Fibroblast of villous mesenchyme (primary cell): ENCODE data around the gene PRPF40B. TPM values are rescaled to one million over a fixed set of nuclear protein-coding genes. Genes with fewer than 3 reads are reported as not detected.

Experiments
- DNase-seq: peaks from one replicate; pipeline ENCODE4 v3.0.0-alpha.2; 2010; ENCODE audit warnings: low read depth
- H3K4me3 ChIP-seq: 2 replicates; pipeline ENCODE4 v1.5.1; 2011; ENCODE audit warnings: low read depth, mild to moderate bottlenecking, low read length
- total RNA-seq: library from RNA; depleted of rRNA; stranded (reverse); fragments of >200 nt; gene quantifications from 2 replicates; pipeline ENCODE4 v1.2.3, GENCODE V29; 2012
- TF ChIP-seq, protein P1 (sequence below): IDR thresholded peaks from 2 replicates; pipeline ENCODE4 v1.5.1; 2012; ENCODE audit warnings: low read depth, mild to moderate bottlenecking, low read length; ENCODE audit not compliant: insufficient read depth

PRPF40B gene
- total RNA-seq, 1 donor = 8.2 TPM

DNA sequence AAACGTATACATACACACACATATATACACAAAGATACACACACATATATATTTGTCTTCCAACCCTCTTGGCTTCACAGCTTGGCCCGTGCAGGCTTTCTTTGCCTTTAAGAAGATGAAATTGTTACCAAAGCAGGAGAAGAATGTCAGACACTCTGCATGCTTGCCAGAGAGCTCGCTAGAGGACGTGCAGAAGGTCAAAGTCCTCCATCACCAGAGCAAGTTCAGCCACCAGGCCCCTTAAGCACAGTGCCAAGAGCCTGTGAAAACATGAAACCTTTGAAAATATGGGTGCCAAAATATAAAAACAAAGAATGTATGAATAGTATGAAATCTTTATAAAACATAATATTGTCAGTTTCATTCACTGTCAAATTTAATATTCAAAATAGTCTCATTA, 40.5 kb upstream of the PRPF40B start:
- TF ChIP-seq, protein P1, sequence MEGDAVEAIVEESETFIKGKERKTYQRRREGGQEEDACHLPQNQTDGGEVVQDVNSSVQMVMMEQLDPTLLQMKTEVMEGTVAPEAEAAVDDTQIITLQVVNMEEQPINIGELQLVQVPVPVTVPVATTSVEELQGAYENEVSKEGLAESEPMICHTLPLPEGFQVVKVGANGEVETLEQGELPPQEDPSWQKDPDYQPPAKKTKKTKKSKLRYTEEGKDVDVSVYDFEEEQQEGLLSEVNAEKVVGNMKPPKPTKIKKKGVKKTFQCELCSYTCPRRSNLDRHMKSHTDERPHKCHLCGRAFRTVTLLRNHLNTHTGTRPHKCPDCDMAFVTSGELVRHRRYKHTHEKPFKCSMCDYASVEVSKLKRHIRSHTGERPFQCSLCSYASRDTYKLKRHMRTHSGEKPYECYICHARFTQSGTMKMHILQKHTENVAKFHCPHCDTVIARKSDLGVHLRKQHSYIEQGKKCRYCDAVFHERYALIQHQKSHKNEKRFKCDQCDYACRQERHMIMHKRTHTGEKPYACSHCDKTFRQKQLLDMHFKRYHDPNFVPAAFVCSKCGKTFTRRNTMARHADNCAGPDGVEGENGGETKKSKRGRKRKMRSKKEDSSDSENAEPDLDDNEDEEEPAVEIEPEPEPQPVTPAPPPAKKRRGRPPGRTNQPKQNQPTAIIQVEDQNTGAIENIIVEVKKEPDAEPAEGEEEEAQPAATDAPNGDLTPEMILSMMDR = no peak
- H3K4me3 ChIP-seq = no peak overlapping the region
- DNase-seq = peak; percentile 8

GRCh38 chr12:49583366-49584094, 39.8 kb upstream of the PRPF40B start:
- no peak overlapping the region for H3K4me3 ChIP-seq
- TF ChIP-seq, protein P1 = no peak
- DNase-seq = peak; percentile 27

- H3K4me3 ChIP-seq = no peak overlapping the region
- no peak for DNase-seq
- TF ChIP-seq, protein P1 = no peak
Observed at GRCh38 chr12:49584591-49584990, 38.8 kb upstream of the PRPF40B start.

GRCh38 chr12:49585477-49586459, 37.6 kb upstream of the PRPF40B start:
- DNase-seq = no peak
- TF ChIP-seq, protein P1 = no peak
- H3K4me3 ChIP-seq = no peak overlapping the region

- TF ChIP-seq, protein P1 = no peak
- no peak for DNase-seq
- H3K4me3 ChIP-seq = no peak overlapping the region
Observed at GRCh38 chr12:49587174-49587908, 36.0 kb upstream of the PRPF40B start.

DNA sequence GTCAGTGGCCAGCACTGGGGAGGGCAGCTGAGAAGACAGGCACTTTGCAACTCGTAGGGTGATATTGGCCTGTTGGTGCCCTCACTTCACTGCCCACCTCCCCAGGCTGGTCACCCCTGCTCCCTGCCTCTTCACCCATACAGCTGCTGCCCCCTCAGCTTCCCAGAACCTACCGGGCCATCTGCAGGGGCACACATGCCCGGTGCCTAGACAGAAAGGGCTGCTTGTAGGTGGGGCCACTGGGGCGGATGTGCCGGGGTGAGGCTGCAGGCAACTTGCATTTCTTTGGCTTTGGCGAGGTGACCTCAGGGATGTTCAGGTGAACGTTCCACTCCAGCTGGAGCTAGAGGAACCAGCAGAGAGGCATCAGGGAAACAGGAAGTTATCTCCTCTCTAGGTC, 35.1 kb upstream of the PRPF40B start:
- TF ChIP-seq, protein P1 = no peak
- no peak overlapping the region for H3K4me3 ChIP-seq
- DNase-seq = no peak
